H7 (cell line): ENCODE data around the gene SSBP2. TPM values are rescaled to one million over a fixed set of nuclear protein-coding genes. Genes with fewer than 3 reads are reported as not detected.
"Not testable (repeated sequence)": the region's sequence is repeated elsewhere in the genome, so short reads cannot be mapped to it uniquely, and the experiment has no call there.

Experiments
- DNase-seq: peaks from one replicate; pipeline ENCODE4 v3.0.0; 2012
- H3K27me3 ChIP-seq: 2 replicates; pipeline ENCODE4 v1.6.0; 2011; ENCODE audit warnings: mild to moderate bottlenecking, low read length; ENCODE audit not compliant: control insufficient read depth, insufficient read depth
- H3K36me3 ChIP-seq: replicated peaks from 2 replicates; pipeline ENCODE4 v1.5.1; 2011; ENCODE audit warnings: low read length; ENCODE audit not compliant: control insufficient read depth, insufficient read depth
- H3K4me3 ChIP-seq: 2 replicates; pipeline ENCODE4 v1.5.1; 2011; ENCODE audit warnings: low read depth, mild to moderate bottlenecking, control low read depth, low read length, moderate library complexity; ENCODE audit not compliant: insufficient read depth
- total RNA-seq: library from RNA; depleted of rRNA; stranded (reverse); fragments of >200 nt; shearing (Covaris generic); gene quantifications from 2 replicates; pipeline ENCODE4 v1.2.3, GENCODE V29; 2014

SSBP2 gene
- total RNA-seq, 1 experiment from 2014 or later = 26.1 TPM

- Histone ChIP-seq H3K4me3 (no peak overlapping the region), H3K27me3 (no peaks in the 10 kb centered on the region), H3K36me3 (no peaks in the 10 kb centered on the region)
- no peak for DNase-seq
These were observed 21.6 kb downstream of the SSBP2 start for GRCh38 chr5:81729276-81729675.

GRCh38 chr5:81728301-81728700, 22.6 kb downstream of the SSBP2 start:
- no peak for DNase-seq
- H3K4me3 ChIP-seq = no peak overlapping the region
- no peaks in the 10 kb centered on the region for H3K27me3 ChIP-seq
- no peaks in the 10 kb centered on the region for H3K36me3 ChIP-seq

GRCh38 chr5:81726297-81726696, 24.6 kb downstream of the SSBP2 start:
- Histone ChIP-seq H3K36me3 (no peaks in the 10 kb centered on the region), H3K4me3 (no peak overlapping the region), H3K27me3 (no peaks in the 10 kb centered on the region)
- DNase-seq = no peak

- no peaks in the 10 kb centered on the region for H3K36me3 ChIP-seq
- no peak for DNase-seq
- H3K27me3 ChIP-seq = no peaks in the 10 kb centered on the region
- H3K4me3 ChIP-seq = no peak overlapping the region
These were observed 26.3 kb downstream of the SSBP2 start for GRCh38 chr5:81724571-81724970.

GRCh38 chr5:81724108-81724507, 26.8 kb downstream of the SSBP2 start:
- H3K36me3 ChIP-seq = no peaks in the 10 kb centered on the region
- no peak for DNase-seq
- no peak overlapping the region for H3K4me3 ChIP-seq
- H3K27me3 ChIP-seq = no peaks in the 10 kb centered on the region

GRCh38 chr5:81721049-81721448, 29.8 kb downstream of the SSBP2 start:
- Histone ChIP-seq H3K4me3 (no peak overlapping the region), H3K36me3 (no peaks in the 10 kb centered on the region), H3K27me3 (no peaks in the 10 kb centered on the region)
- no peak for DNase-seq

GRCh38 chr5:81719743-81720345, 31.1 kb downstream of the SSBP2 start:
- DNase-seq = no peak
- Histone ChIP-seq H3K4me3 (no peak overlapping the region), H3K36me3 (no peaks in the 10 kb centered on the region), H3K27me3 (no peaks in the 10 kb centered on the region)

- Histone ChIP-seq H3K4me3 (no peak overlapping the region), H3K36me3 (no peaks in the 10 kb centered on the region), H3K27me3 (no peaks in the 10 kb centered on the region)
- no peak for DNase-seq
These were observed 32.6 kb downstream of the SSBP2 start for GRCh38 chr5:81718300-81718699.

- DNase-seq = no peak
- Histone ChIP-seq H3K36me3 (no peaks in the 10 kb centered on the region), H3K4me3 (no peak overlapping the region), H3K27me3 (no peaks in the 10 kb centered on the region)
These were observed 33.0 kb downstream of the SSBP2 start for GRCh38 chr5:81717860-81718259.

GRCh38 chr5:81717226-81717625, 33.7 kb downstream of the SSBP2 start:
- Histone ChIP-seq H3K27me3 (no peaks in the 10 kb centered on the region), H3K36me3 (no peaks in the 10 kb centered on the region), H3K4me3 (no peak overlapping the region)
- DNase-seq = no peak

GRCh38 chr5:81714076-81714475, 36.8 kb downstream of the SSBP2 start:
- DNase-seq, H3K4me3 ChIP-seq, H3K36me3 ChIP-seq, H3K27me3 ChIP-seq: not testable (repeated sequence)

GRCh38 chr5:81708889-81709288, 42.0 kb downstream of the SSBP2 start:
- no peak overlapping the region for H3K4me3 ChIP-seq
- no peaks in the 10 kb centered on the region; the same call in 1 of the 2 replicates for H3K36me3 ChIP-seq
- DNase-seq = no peak
- H3K27me3 ChIP-seq = no peaks in the 10 kb centered on the region

- no peak overlapping the region for H3K4me3 ChIP-seq
- no peak for DNase-seq
- H3K36me3 ChIP-seq = no peaks in the 10 kb centered on the region; the same call in 1 of the 2 replicates
- H3K27me3 ChIP-seq = no peaks in the 10 kb centered on the region
These were observed 47.1 kb downstream of the SSBP2 start for GRCh38 chr5:81703840-81704239.

GRCh38 chr5:81700166-81700565, 50.7 kb downstream of the SSBP2 start:
- Histone ChIP-seq H3K27me3 (no peaks in the 10 kb centered on the region), H3K36me3 (no peaks in the 10 kb centered on the region), H3K4me3 (no peak overlapping the region)
- no peak for DNase-seq

GRCh38 chr5:81698813-81699212, 52.1 kb downstream of the SSBP2 start:
- no peak for DNase-seq
- H3K4me3 ChIP-seq = no peak overlapping the region
- no peaks in the 10 kb centered on the region for H3K27me3 ChIP-seq
- no peaks in the 10 kb centered on the region for H3K36me3 ChIP-seq
